Ecto neural progenitor cell (in vitro differentiated cells): ENCODE data around the gene USP36.
"Not testable (repeated sequence)": the region's sequence is repeated elsewhere in the genome, so short reads cannot be mapped to it uniquely, and the experiment has no call there.

Experiments
- DNase-seq: peaks from one replicate; pipeline ENCODE4 v3.0.0-alpha.2; 2018; ENCODE audit warnings: low spot score

The USP36 gene

GRCh38 chr17:78767806-78768205 is 72.8 kb downstream of the USP36 start:
- DNase-seq: no peak

DNA sequence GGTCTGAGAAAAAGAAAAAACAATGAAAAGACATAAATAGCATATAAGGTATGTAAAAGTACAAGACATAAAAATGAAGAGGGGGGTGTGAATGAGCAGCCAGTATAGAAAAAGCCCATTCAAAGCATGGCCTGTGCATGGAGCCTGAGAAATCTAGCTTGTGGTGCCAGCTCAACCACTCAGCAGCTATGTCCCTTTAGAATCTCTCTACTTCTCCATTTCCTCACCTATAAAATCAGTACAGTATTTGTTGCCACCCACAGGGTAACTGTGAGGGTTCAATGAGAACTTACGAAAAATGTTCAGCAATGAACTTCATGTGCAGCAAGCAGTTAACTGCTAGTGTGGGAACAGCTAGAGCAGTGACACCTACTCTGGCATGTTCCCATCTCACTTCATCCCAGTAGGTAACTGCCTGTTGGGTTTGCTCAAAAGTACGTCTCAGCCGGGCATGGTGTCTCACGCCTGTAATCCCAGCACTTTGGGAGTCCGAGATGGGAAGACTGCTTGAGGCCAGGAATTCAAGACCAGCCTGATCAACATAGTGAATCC is 73.8 kb downstream of the USP36 start:
- no peak for DNase-seq

DNA sequence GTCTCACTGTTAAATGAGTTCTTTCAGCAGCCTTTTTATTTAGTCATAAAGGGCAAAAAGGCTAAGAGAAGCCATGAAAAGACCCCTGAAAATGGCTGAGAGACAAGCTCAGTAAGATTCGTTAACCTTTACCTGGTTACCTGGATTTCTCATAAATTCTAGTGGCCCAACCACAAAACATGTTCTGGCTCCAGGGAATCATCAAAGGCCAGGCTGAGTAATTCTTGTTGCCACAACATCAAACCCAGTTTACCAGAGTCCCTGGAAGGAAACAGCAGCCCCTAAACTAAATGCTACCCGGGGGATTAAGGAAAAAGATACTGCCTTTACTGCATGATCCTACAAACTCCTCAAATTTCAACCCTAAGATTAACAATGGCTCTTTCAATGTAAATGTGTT is 74.4 kb downstream of the USP36 start:
- DNase-seq: no peak

DNA sequence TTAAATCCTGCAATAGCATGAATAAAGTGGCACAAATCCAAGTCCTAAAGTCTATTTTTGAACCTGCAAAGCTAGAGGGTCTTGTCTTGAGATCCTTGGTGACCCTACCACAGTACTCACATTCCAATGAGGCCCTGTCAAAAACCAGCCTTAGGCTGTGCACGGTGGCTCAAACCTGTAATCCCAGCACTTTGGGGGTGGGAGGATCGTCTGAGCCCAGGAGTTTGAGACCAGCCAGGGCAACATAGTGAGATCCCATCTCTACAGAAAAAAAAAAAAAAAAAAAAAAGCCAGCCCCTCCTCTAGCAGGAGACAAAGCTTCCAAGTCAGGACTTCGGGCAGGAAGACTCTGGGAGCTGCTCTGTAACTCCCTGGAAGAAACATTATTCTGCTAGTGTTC is 74.8 kb downstream of the USP36 start:
- DNase-seq: no peak

GRCh38 chr17:78764871-78765270 is 75.7 kb downstream of the USP36 start:
- DNase-seq: no peak

DNA sequence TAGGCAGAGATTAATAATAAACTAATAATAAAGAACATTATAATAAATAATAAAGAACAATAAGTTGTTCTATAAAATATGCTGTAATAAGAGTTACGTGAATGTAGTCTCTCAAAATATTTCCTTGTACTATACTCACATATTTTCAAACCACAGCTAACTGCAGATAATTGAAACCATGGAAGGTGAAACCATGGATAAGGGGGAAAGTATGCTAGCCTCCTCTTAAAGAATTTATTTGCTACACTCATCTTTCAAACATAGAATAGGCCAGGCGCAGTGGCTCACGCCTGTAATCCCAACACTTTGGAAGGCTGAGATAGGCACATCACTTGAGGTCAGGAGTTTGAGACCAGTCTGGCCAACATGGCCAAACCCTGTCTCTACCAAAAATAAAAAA is 77.1 kb downstream of the USP36 start:
- no peak for DNase-seq

- DNase-seq: no peak
These were observed 78.7 kb downstream of the USP36 start for GRCh38 chr17:78761789-78762406.

DNA sequence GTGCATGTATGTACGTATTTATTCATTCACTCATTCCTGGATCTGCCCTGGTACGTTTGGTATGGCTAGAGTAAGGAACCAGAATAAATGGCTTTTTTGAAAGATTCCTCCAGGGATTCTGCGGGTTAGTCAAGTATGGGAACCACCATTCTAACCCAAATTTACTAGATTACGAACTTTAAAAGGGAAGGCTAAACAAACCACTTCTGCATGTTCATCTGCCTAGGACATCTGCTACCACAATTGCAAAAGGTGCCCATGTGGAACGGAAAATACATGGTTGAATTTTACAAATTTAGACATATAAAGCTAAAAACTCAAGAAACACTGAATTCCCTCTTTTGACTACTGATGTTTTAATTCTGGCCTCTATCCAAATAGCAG is 80.7 kb downstream of the USP36 start:
- no peak for DNase-seq

DNA sequence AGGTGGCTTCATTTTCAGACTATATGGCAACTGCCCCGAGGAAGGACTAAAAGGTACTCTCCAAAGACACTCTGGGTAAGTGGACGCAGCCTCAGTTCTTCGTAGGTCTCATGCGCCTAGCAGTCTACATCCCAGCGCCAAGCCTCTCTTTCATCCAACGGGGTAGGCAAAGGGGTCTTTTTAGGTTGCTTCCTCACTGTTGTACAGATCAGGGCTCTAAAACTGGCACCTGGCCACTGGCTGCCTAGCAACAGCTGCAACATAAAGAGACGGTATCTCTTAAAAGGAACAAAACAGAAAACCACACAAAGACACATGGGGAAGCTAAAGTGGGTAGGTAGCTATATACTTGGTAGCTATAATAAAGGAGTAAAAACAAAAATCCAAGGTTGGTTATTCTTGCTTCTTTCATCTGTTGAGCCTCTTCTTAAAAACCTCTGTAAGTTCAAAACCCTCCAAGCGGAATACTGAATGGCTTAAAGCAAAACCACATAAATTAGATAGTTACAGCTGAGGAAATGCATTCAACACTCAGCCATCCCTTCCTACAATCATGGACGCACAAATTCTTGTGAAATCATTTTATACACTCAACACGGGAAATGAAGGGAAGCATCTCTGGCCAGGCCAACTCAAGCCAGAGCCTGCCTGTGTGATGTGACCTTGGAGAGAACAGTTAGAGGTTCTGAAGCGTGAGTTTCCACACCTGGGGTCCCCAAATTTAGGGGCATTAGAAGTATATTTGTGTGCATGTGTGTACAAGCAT is 81.2 kb downstream of the USP36 start:
- DNase-seq: no peak

- no peak for DNase-seq
These were observed 87.0 kb downstream of the USP36 start for GRCh38 chr17:78753316-78754250.

DNA sequence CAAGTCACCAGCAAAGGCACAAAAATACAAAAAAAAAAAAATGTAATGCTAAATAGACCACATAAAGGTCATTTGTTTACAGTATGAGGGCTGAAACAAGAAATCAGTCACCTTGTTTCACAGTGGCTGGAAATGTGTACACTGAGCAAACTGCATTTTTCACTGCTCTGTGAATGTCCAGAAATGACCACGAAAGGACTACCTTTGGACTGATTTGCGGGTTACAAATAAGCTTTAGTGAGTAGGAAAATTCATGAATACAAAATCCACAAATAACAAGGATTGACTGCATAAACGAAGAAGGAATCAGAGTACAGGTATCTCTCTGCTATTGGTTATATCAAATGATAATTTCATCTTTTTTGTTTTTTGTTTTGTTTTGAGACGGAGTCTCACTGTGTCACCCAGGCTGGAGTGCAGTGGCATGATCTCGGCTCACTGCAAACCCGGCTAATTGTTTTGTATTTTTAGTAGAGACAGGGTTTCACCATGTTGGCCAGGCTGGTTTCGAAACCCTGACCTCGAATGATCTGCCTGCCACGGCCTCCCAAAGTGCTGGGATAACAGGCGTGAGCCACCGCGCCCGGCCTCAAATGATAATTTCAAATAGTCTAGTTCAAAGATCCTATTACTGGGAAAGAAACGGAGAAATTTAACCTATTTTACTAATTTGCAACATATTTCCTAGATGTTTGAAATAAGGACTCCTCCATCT is 89.0 kb downstream of the USP36 start:
- DNase-seq: no peak

DNA sequence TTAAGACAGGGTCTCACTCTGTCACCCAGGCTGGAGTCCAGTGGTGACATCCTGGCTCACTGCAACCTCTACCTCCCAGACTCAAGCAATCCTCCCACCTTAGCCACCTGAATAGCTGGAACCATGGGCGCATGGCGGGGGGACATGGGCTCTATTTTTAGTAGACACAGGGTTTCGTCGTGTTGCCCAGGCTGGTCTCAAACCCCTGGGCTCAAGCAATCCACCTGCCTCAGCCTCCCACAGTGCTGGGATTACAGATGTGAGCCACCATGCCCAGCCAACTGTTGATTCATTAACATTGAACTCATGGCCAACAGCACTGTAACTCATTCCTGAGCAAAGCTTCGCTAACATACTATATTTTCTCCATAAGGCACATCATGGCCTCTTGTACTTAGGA is 89.6 kb downstream of the USP36 start:
- DNase-seq: not testable (repeated sequence)

DNA sequence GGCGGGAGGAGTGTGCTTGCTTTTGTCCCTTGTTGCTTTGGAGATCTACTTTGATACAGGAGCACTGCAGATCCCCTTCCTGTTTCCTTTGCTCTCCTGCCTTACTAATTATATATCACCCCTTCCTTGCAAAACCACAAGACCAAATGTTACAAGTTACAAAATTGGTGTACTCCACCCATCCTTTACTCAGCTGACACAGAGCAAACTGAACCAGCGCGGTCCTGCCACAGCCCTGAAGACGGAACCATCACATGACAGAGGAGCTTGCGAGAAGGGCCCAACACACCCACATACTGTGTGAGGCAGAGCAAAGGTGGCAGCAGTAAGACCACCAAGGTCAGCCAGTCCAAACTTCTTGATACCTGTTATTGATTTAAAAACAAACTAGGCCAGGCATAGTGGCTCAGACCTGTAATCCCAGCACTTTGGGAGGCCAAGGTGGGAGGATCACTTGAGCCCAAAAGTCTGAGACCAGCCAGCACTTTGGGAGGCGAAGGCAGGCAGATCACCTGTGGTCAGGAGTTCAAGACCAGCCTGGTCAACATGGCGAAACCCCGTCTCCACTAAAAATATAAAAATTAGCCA is 91.8 kb downstream of the USP36 start:
- DNase-seq: no peak

- no peak for DNase-seq
These were observed 92.4 kb downstream of the USP36 start for GRCh38 chr17:78748048-78748729.

DNA sequence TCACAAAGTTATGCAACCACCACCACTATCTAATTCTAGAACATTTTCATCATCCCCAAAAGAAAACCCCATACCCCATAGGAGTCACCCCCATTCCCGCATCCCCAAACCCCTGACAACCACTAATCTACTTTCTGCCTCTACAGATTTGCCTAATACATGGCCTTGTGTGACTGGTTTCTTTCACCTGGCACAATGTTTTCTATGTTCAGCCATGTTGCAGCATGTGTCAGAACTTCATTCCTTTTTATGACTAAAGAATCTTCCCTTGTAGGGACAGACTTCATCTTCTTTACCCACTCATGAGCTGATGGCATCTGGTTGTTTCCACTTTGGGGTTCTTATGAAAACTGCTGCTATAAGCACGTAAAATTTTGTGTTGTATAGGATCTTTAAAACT is 93.1 kb downstream of the USP36 start:
- no peak for DNase-seq

GRCh38 chr17:78746949-78747269 is 93.7 kb downstream of the USP36 start:
- DNase-seq: no peak

- no peak for DNase-seq
These were observed 94.2 kb downstream of the USP36 start for GRCh38 chr17:78746263-78746948.
